Measurements from ENCODE around the gene STXBP6. TPM values are rescaled to one million over a fixed set of nuclear protein-coding genes. Genes with fewer than 3 reads are reported as not detected.

The STXBP6 gene
- total and polyA plus RNA-seq, 2 of the 13 experiments (the other 11 are each of a cell fraction or from before 2014, with no cell fraction given) = 35.3 to 42.8 TPM

DNA sequence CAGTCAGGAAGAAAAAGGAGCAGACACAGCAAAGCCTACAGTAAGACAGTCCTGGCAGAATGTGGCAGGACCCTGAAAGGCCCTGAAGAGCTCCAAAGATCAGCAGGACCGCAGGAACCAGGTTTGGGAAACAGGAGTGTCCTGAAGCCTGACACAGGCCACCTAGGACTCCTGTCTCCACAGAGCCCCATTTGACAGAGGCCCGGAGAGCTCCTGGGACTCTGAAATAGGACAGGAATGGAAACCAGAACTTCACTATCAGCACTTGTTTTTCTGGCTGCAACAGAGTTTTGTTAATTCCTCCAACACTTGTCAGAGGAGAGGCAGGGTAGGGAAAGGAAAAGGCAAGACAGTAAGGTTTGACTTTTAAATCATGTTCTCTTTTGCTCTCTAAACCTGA is 12.9 kb downstream of the STXBP6 start:
- in situ Hi-C loops (cut with HindIII; ENCODE audit: extremely low pct_ligation_motif_present, low pct_unique_long_range_greater_than_20kb) = no loop called here
- BruUV-seq (replicated peaks) = no TSS peak
- ChIA-PET POLR2A (interaction anchor here (0.9 to 1.1 kb wide), 2 partner anchors 197 to 198 kb away, joined by 3 to 4 read pairs; no protein-coding TSS in a partner anchor), CTCF (ENCODE audit: low intra/inter-chr PET ratio, low total read pairs) (no interaction called here)
- Histone ChIP-seq H4K20me1 (ENCODE audit: insufficient read depth, low read length) (no peaks in the 10 kb centered on the region), H3K9ac (ENCODE audit: insufficient read depth, low read depth, low read length) (no peak overlapping the region), H3K4me2 (ENCODE audit: low read depth, low read length) (no peak overlapping the region), H3K4me3 (replicated peaks in 1 of 3; ENCODE audit: insufficient read depth in 1 of 3, low read depth in 2 of 3, low read length in 3 of 3) (no peak overlapping the region), H2AFZ (ENCODE audit: low read length) (no peak overlapping the region), H3K9me3 (ENCODE audit: low read length) (no peaks in the 10 kb centered on the region), H3K27ac (ENCODE audit: extremely low read length, insufficient read depth, low read length) (no peak overlapping the region), H3K4me1 (ENCODE audit: insufficient read depth, low read length) (peaks cover 71% of the 10 kb centered on the region), H3K27me3 (ENCODE audit: control insufficient read depth in 1 of 2, insufficient read depth in 2 of 2, low read length in 2 of 2) (no peaks in the 10 kb centered on the region), H3K79me2 (ENCODE audit: insufficient read depth, low read length) (peaks cover 6% of the 10 kb centered on the region), H3K36me3 (replicated peaks in 1 of 2; ENCODE audit: control insufficient read depth in 1 of 2, insufficient read depth in 2 of 2, low read length in 2 of 2) (no peaks in the 10 kb centered on the region)
- intact Hi-C loops (cut with micrococcal nuclease; ENCODE audit: unreplicated experiment) = loop anchor here (5.0 kb wide), 1 partner anchor 150 kb away; no protein-coding TSS in a partner anchor
- TF ChIP-seq ATF7-NPFF (CRISPR knock-in tag; IDR thresholded peaks at IDR 0.05; ENCODE audit: low read depth) (no peak), ZFP82 (CRISPR knock-in tag; IDR thresholded peaks at IDR 0.05; ENCODE audit: borderline replicate concordance) (0 out of 2 replicates have a peak, but pooled peaks have one; percentile 30), KLF15 (CRISPR knock-in tag; IDR thresholded peaks at IDR 0.05; ENCODE audit: borderline replicate concordance) (no peak), RBAK (CRISPR knock-in tag; IDR thresholded peaks at IDR 0.05) (no peak), ISX (CRISPR knock-in tag; conservative IDR thresholded peaks at IDR 0.05) (no peak), ZC3H4 (CRISPR knock-in tag; IDR thresholded peaks at IDR 0.05; ENCODE audit: borderline replicate concordance) (no peak), GATAD2A (CRISPR knock-in tag; IDR thresholded peaks at IDR 0.05) (no peak), RBFOX2 (IDR thresholded peaks at IDR 0.05; ENCODE audit: low read depth, low read length) (no peak), HDAC1 (CRISPR knock-in tag; IDR thresholded peaks at IDR 0.05) (0 out of 2 replicates have a peak, but pooled peaks have one; percentile 35), ZNF670 (CRISPR knock-in tag; IDR thresholded peaks at IDR 0.05; ENCODE audit: borderline replicate concordance) (0 out of 2 replicates have a peak, but pooled peaks have one; percentile 42)
- TF ChIP-seq, protein P1, sequence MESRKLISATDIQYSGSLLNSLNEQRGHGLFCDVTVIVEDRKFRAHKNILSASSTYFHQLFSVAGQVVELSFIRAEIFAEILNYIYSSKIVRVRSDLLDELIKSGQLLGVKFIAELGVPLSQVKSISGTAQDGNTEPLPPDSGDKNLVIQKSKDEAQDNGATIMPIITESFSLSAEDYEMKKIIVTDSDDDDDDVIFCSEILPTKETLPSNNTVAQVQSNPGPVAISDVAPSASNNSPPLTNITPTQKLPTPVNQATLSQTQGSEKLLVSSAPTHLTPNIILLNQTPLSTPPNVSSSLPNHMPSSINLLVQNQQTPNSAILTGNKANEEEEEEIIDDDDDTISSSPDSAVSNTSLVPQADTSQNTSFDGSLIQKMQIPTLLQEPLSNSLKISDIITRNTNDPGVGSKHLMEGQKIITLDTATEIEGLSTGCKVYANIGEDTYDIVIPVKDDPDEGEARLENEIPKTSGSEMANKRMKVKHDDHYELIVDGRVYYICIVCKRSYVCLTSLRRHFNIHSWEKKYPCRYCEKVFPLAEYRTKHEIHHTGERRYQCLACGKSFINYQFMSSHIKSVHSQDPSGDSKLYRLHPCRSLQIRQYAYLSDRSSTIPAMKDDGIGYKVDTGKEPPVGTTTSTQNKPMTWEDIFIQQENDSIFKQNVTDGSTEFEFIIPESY (CRISPR knock-in tag; IDR thresholded peaks at IDR 0.05) = no peak
- FAIRE-seq (no peak), DNase-seq (ENCODE audit: low spot score) (no peak), ATAC-seq (no peak)
- WGBS (ENCODE audit: low lambda C conversion rate) = 72% methylated on average over 2 of the region's 2 CpGs

Data from HepG2 (cell line).